HAP-1 (cell line): ENCODE results near the gene SLFNL1.

Experiments
- DNase-seq, 2 experiments: peaks; one replicate each; pipeline ENCODE4 v3.0.0-alpha.2; 2016 to 2020; ENCODE audit warnings: low spot score in 2 of 2
- H3K27me3 ChIP-seq: fragments of 250-450 bp; sonication (Bioruptor Pico); 2 replicates; pipeline ENCODE4 v1.5.1; 2020; ENCODE audit warnings: low read depth, mild to moderate bottlenecking, moderate library complexity
- H3K36me3 ChIP-seq: fragments of 250-450 bp; sonication (Bioruptor Pico); replicated peaks from 2 replicates; pipeline ENCODE4 v1.5.1; 2020; ENCODE audit warnings: mild to moderate bottlenecking
- H3K4me1 ChIP-seq: fragments of 250-450 bp; sonication (Bioruptor Pico); 2 replicates; pipeline ENCODE4 v1.5.1; 2020; ENCODE audit warnings: mild to moderate bottlenecking
- H3K4me3 ChIP-seq: fragments of 250-450 bp; sonication (Bioruptor Pico); 2 replicates; pipeline ENCODE4 v1.5.1; 2020; ENCODE audit warnings: mild to moderate bottlenecking, moderate library complexity
- H3K9me3 ChIP-seq: fragments of 250-450 bp; sonication (Bioruptor Pico); 2 replicates; pipeline ENCODE4 v1.5.1; 2020; ENCODE audit warnings: mild to moderate bottlenecking, moderate library complexity
- in situ Hi-C: fragments of 300-500 bp; cut with MboI; formaldehyde crosslinking; loops from 3 replicates; pipeline ENCODE4 v1.14.3; 2020; ENCODE audit warnings: low sequenced_read_pairs, inconsistent platforms, mixed read lengths

Gene SLFNL1

DNA sequence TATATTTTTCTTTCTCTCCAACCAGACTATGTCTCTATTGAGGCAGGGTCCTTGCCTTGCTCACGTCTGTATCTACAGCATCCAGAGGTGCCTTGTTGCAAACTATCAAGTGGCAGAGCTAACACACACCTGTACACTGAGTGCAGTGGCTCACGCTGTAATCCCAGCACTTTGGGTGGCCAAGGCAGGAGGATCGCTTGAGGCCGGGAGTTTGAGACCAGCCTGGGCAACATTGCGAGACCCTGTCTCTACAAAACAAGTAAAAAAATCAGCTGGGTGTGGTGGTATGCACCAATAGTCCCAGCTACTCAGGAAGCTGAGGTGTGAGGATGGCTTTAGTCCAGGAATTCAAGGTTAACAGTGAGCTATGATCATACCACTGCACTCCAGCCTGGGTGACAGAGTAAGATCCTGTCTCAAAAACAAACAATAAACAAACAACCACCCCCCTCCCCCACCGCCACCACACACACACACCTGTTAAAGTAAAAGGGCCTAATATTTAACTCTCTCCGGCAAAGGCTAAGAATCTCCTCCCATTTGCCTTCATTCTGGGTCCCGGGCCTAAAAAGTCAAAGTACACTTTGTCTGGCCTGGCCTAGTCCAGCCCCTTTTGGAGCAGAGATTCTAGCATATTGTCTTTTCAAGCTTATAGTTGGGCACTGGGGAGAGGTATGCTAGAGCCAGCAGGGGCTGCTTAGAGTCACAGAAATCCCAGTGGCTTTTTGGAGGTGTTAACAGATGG, 9.5 kb upstream of the SLFNL1 start:
- no peaks in the 10 kb centered on the region for H3K27me3 ChIP-seq
- H3K4me3 ChIP-seq = no peak overlapping the region
- in situ Hi-C loops = no loop called here
- no peaks in the 10 kb centered on the region for H3K9me3 ChIP-seq
- no peak for DNase-seq
- no peaks in the 10 kb centered on the region for H3K4me1 ChIP-seq
- H3K36me3 ChIP-seq = peaks cover 53% of the 10 kb centered on the region

- Histone ChIP-seq H3K9me3 (no peaks in the 10 kb centered on the region), H3K27me3 (no peaks in the 10 kb centered on the region), H3K36me3 (peaks cover 34% of the 10 kb centered on the region), H3K4me1 (no peaks in the 10 kb centered on the region), H3K4me3 (no peak overlapping the region)
- in situ Hi-C loops = no loop called here
- no peak for DNase-seq
These were observed 6.6 kb upstream of the SLFNL1 start for GRCh38 chr1:41028034-41028642.

GRCh38 chr1:41025979-41026819, 4.7 kb upstream of the SLFNL1 start:
- peaks cover 20% of the 10 kb centered on the region for H3K36me3 ChIP-seq
- H3K4me3 ChIP-seq = no peak overlapping the region
- H3K4me1 ChIP-seq = no peaks in the 10 kb centered on the region
- in situ Hi-C loops = no loop called here
- H3K9me3 ChIP-seq = no peaks in the 10 kb centered on the region
- H3K27me3 ChIP-seq = no peaks in the 10 kb centered on the region
- no peak for DNase-seq

- no peak overlapping the region for H3K4me3 ChIP-seq
- H3K4me1 ChIP-seq = no peaks in the 10 kb centered on the region
- no peak for DNase-seq
- no peaks in the 10 kb centered on the region for H3K27me3 ChIP-seq
- in situ Hi-C loops = no loop called here
- H3K9me3 ChIP-seq = no peaks in the 10 kb centered on the region
- H3K36me3 ChIP-seq = peaks cover 20% of the 10 kb centered on the region
These were observed 3.4 kb upstream of the SLFNL1 start for GRCh38 chr1:41024953-41025352.

DNA sequence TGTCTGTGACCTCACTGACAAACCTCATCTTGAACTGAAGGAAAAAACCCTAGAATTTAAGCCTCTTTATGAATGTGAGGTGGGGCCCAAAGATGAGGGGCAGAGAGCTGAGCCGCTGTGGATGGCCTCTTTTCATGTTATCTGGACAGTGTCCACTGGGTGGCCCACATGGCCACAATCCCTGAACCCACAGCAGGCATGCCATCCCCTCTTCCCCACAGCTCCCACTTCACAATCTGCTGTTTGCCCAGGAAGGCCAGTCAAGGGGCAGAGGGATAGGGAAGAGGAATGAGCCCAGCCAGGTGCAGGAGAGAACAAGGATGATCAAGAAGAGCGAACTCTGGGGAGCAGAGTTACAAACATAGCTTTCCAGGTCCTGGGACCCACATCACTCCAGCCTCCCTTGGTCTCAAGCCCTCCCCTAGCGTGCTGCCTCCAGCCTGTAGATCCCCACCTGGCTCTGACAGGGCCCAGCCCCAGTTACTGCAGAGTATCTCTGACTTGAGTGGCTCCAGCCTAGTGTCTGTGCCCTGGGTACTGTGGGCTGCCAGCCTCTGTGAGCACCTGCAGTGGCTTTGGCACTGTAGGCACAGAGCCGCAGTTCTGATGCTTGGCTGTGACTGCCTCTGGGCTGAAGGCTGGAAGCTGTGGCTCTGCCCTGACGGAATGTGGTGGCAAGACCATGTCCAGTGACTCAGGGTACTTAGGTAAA, 1.9 kb upstream of the SLFNL1 start:
- Histone ChIP-seq H3K4me3 (no peak overlapping the region), H3K27me3 (no peaks in the 10 kb centered on the region), H3K9me3 (no peaks in the 10 kb centered on the region), H3K4me1 (no peaks in the 10 kb centered on the region), H3K36me3 (peaks cover 12% of the 10 kb centered on the region)
- in situ Hi-C loops = no loop called here
- no peak for DNase-seq

DNA sequence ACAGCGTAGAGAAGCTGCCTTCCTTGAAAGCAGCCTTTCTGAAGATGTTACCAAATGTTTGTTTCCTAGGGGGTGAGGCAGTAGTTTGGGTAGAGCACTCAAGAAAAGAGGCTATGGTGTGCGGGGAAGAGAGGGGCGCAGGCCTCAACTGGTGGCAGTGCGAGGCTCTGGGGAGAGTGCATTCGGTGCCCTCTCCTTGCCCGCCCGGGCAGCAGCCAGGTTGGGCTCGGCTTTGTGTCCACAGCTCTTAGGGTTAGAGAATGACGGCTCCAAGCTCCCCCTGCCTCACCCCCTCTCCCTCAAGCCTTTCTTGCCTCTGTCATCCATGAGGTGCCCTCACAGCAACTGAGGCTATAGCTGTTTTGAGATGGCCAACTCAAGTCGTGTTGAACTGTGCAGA, 899 bp upstream of the SLFNL1 start:
- Histone ChIP-seq H3K4me3 (no peak overlapping the region), H3K36me3 (peaks cover 17% of the 10 kb centered on the region), H3K4me1 (no peaks in the 10 kb centered on the region), H3K9me3 (no peaks in the 10 kb centered on the region), H3K27me3 (no peaks in the 10 kb centered on the region)
- in situ Hi-C loops = no loop called here
- no peak for DNase-seq

DNA sequence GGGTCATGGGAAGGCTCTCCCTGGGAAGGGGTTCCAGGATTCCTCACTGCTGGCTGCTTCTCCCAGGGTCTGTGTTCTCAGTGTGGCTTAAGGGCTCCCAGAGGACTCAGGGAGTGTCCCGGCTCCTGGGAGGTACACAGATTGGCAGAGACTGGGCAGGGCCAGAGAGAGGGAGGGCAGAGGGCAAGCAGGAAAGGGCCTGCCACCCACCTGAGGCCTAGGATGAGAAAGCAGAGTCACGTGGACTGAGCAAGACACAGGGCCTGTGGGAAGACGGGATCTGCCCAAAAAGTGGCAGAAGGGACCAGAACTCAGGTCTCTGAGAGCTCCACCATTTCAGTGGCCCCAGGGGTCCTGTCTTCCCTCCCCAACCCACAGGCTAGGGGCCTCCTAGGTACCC, 871 bp downstream of the SLFNL1 start:
- in situ Hi-C loops = no loop called here
- Histone ChIP-seq H3K36me3 (peaks cover 28% of the 10 kb centered on the region), H3K9me3 (no peaks in the 10 kb centered on the region), H3K4me3 (no peak overlapping the region), H3K4me1 (no peaks in the 10 kb centered on the region), H3K27me3 (no peaks in the 10 kb centered on the region)
- DNase-seq = no peak

DNA sequence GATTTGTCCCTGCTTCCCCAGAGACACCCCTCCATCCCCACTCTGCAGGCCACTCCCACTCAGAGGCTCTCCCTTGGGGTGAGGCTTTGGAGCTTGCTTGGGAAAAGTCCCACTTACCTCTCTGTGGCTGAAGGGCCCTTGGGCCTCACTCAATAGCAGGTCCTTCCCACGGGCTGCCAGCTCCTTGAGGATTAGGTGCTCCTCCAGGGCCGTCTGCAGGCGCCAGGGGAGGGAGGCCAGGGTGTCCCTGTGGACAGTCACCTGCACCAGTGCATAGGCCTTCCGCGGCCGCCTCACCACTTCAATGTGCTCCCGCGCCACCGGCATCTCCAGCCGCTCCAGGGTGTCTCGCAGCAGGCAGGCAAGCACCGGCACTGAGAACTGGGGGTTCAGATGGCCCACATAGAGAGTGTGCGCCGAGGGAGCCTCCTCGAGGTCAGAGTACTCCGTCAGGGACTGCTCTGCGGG, 1.4 kb downstream of the SLFNL1 start:
- in situ Hi-C loops = no loop called here
- Histone ChIP-seq H3K4me1 (no peaks in the 10 kb centered on the region), H3K9me3 (no peaks in the 10 kb centered on the region), H3K27me3 (no peaks in the 10 kb centered on the region), H3K36me3 (peaks cover 32% of the 10 kb centered on the region), H3K4me3 (no peak overlapping the region)
- DNase-seq = no peak

DNA sequence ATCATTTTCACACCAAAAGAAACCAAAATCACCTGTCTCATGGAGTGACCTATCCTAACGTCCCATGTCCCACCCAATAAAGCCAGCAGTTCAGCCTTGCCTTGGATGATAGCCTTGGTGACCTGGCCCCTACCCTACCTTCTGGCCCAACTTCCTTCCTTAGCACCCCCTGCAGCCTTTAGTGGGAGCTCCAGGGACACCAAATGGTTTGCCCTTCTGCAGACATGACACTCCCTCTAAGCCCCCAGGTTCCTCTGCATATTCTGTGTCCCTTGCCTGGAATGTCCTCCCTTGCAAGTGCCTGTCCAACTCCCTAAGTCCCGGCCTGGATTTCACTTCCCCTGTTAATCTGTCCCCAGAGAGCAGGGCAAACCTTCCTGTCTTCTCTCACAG, 2.2 kb downstream of the SLFNL1 start:
- Histone ChIP-seq H3K27me3 (no peaks in the 10 kb centered on the region), H3K4me3 (no peak overlapping the region), H3K36me3 (peaks cover 35% of the 10 kb centered on the region), H3K4me1 (no peaks in the 10 kb centered on the region), H3K9me3 (no peaks in the 10 kb centered on the region)
- no peak for DNase-seq
- in situ Hi-C loops = no loop called here

DNA sequence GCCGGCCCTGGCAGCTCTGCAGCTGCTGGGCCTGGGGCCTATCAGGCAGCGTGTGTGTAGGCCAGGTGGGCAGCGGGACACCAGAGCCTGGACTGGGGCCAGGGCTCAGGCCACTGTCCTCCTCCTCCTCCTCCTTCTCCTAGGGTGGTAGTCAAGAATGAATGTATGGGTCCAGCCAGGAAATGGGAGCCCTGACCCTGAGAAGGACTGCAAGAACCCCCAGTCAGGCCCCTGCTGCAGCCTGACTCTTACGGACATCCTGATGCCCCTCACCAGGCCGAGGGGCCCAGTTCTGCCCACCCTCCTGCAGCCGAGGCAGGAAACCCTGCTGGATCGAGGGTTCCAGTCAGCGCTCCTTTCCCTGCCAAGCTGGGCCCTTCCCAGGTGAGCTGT, 3.5 kb downstream of the SLFNL1 start:
- Histone ChIP-seq H3K4me1 (no peaks in the 10 kb centered on the region), H3K27me3 (no peaks in the 10 kb centered on the region), H3K36me3 (peaks cover 48% of the 10 kb centered on the region), H3K9me3 (no peaks in the 10 kb centered on the region), H3K4me3 (no peak overlapping the region)
- in situ Hi-C loops = no loop called here
- no peak for DNase-seq

- in situ Hi-C loops = no loop called here
- Histone ChIP-seq H3K36me3 (peaks cover 54% of the 10 kb centered on the region), H3K4me3 (no peak overlapping the region)
These were observed 4.1 kb downstream of the SLFNL1 start for GRCh38 chr1:41017141-41018017.

DNA sequence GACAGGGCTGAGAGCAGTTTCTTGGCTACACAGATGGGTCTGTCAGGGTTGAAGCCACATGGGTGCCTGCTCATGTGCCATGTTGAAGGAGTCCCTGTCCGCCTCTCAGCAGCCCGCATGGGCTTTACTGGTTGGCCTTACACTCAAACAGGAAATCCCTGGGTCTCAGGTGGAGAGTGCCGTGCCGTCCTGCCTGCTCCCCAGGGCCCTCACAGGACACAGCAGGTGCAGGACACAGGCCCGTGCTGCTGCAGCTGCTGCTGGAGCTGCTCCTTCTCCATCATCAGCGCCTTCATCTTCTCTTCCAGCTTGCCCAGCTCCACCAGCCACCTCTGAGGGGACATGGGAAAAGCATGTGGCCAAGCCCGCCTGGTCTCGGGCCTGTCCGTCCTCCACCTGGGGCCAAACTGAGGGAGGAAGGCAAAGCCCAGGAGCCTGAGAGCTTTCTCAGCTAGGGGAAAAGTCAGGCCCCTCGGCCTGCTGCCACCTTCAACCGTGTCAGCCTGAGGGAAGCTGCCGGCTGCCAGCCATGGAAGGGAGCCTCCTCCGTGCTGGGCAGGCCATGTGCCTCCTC, 5.5 kb downstream of the SLFNL1 start:
- in situ Hi-C loops = no loop called here
- Histone ChIP-seq H3K9me3 (no peaks in the 10 kb centered on the region), H3K27me3 (no peaks in the 10 kb centered on the region), H3K4me3 (no peak overlapping the region), H3K36me3 (peaks cover 68% of the 10 kb centered on the region), H3K4me1 (no peaks in the 10 kb centered on the region)
- no peak for DNase-seq

More at GRCh38 chr1:41017141-41018017, 4.1 kb downstream of the SLFNL1 start:
- Histone ChIP-seq H3K9me3 (no peaks in the 10 kb centered on the region), H3K4me1 (no peaks in the 10 kb centered on the region), H3K27me3 (no peaks in the 10 kb centered on the region)
- DNase-seq = no peak
